Measurements from ENCODE around the gene CLEC4A. TPM values are rescaled to one million over a fixed set of nuclear protein-coding genes. Genes with fewer than 3 reads are reported as not detected.

Gene CLEC4A
- polyA plus RNA-seq, 2 donors, result 0.92 to 1.3 TPM

Other genes with a start within 250 kb of the CLEC4A start
- gene SLC2A3, start 187.4 kb upstream of the CLEC4A start, polyA plus RNA-seq, result 1 to 10 TPM; 1.2 to 2.1 TPM
- gene FOXJ2, start 90.9 kb upstream of the CLEC4A start, polyA plus RNA-seq, result 1 to 10 TPM; 4.2 TPM
- under 1 TPM; 0.65 to 0.94 TPM for gene C3AR1, start 57.3 kb upstream of the CLEC4A start, polyA plus RNA-seq
- gene NECAP1, start 41.3 kb upstream of the CLEC4A start, polyA plus RNA-seq, result 10 to 100 TPM; 12.0 to 12.1 TPM
- not detected for gene ZNF705A, start 33.4 kb downstream of the CLEC4A start, polyA plus RNA-seq
- under 1 TPM; 0.13 to 0.18 TPM for gene FAM90A1, start 104.0 kb downstream of the CLEC4A start, polyA plus RNA-seq

All from esophagus (tissue), 2 donors.